ENCODE measurements around the gene PFDN2.
A peak's percentile ranks its signal among the peaks of the same experiment; 100 is the strongest.

DNA sequence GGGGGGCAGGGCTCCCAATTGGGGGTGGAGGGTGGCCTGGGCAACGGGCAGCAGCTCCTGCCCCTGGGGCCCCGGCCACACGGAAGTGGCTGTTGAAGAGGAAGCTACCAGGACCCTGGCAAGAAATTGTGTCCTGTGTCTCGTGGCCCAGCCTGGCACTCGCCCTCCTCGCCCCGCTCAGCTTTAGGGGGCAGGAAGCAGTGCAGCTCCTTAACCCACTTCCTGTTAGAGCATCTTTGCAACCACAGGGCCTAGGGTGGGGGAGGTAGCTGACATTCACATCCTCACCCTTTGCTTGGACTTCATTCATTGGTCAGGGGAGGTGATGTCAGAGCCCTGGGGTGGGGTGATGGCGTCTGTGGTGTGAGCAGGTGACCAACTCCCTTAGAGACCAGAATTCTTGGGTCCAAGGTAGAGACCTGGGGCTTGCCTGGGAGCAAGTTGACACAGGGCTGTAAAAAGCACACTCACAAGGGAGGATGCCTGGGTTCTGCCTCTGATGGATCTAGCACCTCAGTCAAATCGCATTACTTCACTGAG lies 48.0 kb downstream of the PFDN2 start, which contains the start of gene ARHGAP30:
- TF ChIP-seq, protein P1, sequence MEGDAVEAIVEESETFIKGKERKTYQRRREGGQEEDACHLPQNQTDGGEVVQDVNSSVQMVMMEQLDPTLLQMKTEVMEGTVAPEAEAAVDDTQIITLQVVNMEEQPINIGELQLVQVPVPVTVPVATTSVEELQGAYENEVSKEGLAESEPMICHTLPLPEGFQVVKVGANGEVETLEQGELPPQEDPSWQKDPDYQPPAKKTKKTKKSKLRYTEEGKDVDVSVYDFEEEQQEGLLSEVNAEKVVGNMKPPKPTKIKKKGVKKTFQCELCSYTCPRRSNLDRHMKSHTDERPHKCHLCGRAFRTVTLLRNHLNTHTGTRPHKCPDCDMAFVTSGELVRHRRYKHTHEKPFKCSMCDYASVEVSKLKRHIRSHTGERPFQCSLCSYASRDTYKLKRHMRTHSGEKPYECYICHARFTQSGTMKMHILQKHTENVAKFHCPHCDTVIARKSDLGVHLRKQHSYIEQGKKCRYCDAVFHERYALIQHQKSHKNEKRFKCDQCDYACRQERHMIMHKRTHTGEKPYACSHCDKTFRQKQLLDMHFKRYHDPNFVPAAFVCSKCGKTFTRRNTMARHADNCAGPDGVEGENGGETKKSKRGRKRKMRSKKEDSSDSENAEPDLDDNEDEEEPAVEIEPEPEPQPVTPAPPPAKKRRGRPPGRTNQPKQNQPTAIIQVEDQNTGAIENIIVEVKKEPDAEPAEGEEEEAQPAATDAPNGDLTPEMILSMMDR (IDR thresholded peaks at IDR 0.05 in 8 of 11, conservative IDR thresholded peaks at IDR 0.05 in 3 of 11): peak in 1 of 11 experiments; percentile 25
- peak in 2 of 3 donors; percentile 27 to 29 for TF ChIP-seq POLR2A (IDR thresholded peaks at IDR 0.05)
- TF ChIP-seq POLR2AphosphoS5 (IDR thresholded peaks at IDR 0.05): peak; percentile 91 to 96 (median 95)
